PC-9 (cell line): ENCODE results near the gene CXXC5. TPM values are rescaled to one million over a fixed set of nuclear protein-coding genes. Genes with fewer than 3 reads are reported as not detected.

ENCODE experiments used
- BruUV-seq: library from RNA; stranded (reverse); fragments of 400-500 nt; replicated peaks from 2 replicates; lab custom pipeline; 2021; lab: Mats Ljungman, UMichigan
- CTCF ChIA-PET: fragments of 300-600 bp; sonication (Branson Sonifier 250); formaldehyde crosslinking; loops from one replicate; lab custom pipeline; 2022; ENCODE audit warnings: antibody characterized with exemption; lab: Charles Lee
- POLR2A ChIA-PET: fragments of 300-600 bp; sonication (Branson Sonifier 250); formaldehyde crosslinking; loops from one replicate; lab custom pipeline; 2022; ENCODE audit warnings: antibody characterized with exemption; ENCODE audit not compliant: unreplicated experiment; lab: Charles Lee
- DNase-seq, 2 experiments: peaks; one replicate each; pipeline versions ENCODE4 v3.0.0 to v3.0.0-alpha.2; 2015 to 2022; ENCODE audit warnings: mixed read lengths in 1 of 2
- H2AFZ ChIP-seq: fragments of 200-600 bp; sonication (generic); 2 replicates; pipeline ENCODE4 v1.8.1; 2017; ENCODE audit warnings: antibody characterized with exemption
- H3F3A ChIP-seq: fragments of 200-600 bp; sonication (generic); 2 replicates; pipeline ENCODE4 v1.8.1; 2017; ENCODE audit warnings: antibody characterized with exemption, mild to moderate bottlenecking, low read depth; ENCODE audit not compliant: insufficient read depth
- H3K27ac ChIP-seq: fragments of 200-600 bp; sonication (generic); 2 replicates; pipeline ENCODE4 v1.6.1; 2016; ENCODE audit warnings: mixed run types
- H3K27me3 ChIP-seq: fragments of 200-600 bp; sonication (generic); 2 replicates; pipeline ENCODE4 v1.6.1; 2016; ENCODE audit warnings: low read depth, mixed run types; ENCODE audit not compliant: insufficient read depth
- H3K36me3 ChIP-seq: fragments of 200-600 bp; sonication (generic); 2 replicates; pipeline ENCODE4 v1.6.1; 2016; ENCODE audit warnings: low read depth, mixed run types
- H3K4me1 ChIP-seq: fragments of 200-600 bp; sonication (generic); replicated peaks from 2 replicates; pipeline ENCODE4 v1.6.1; 2016; ENCODE audit warnings: mixed run types; ENCODE audit not compliant: insufficient read depth
- H3K4me2 ChIP-seq: fragments of 200-600 bp; sonication (generic); 2 replicates; pipeline ENCODE4 v1.6.1; 2017; ENCODE audit warnings: mixed run types
- H3K4me3 ChIP-seq: fragments of 200-600 bp; sonication (generic); 2 replicates; pipeline ENCODE4 v1.6.1; 2016; ENCODE audit warnings: mixed run types
- H3K79me2 ChIP-seq: fragments of 200-600 bp; sonication (generic); 2 replicates; pipeline ENCODE4 v1.6.1; 2017; ENCODE audit warnings: low read depth, mixed run types
- H3K9me2 ChIP-seq: fragments of 200-600 bp; sonication (generic); 2 replicates; pipeline ENCODE4 v1.8.1; 2017; ENCODE audit warnings: mild to moderate bottlenecking; ENCODE audit not compliant: insufficient read depth
- H3K9me3 ChIP-seq: fragments of 200-600 bp; sonication (generic); 2 replicates; pipeline ENCODE4 v1.8.1; 2016; ENCODE audit warnings: low read depth; ENCODE audit not compliant: insufficient read depth
- H4K20me1 ChIP-seq: fragments of 200-600 bp; sonication (generic); 2 replicates; pipeline ENCODE4 v1.8.1; 2017; ENCODE audit not compliant: insufficient read depth
- CTCF ChIP-seq: fragments of 200-600 bp; sonication (generic); conservative IDR thresholded peaks from 2 replicates; pipeline ENCODE4 v1.6.1; 2017; ENCODE audit warnings: mixed run types, antibody characterized with exemption, mild to moderate bottlenecking, moderate library complexity
- EZH2 ChIP-seq: fragments of 200-600 bp; sonication (generic); IDR thresholded peaks from 2 replicates; pipeline ENCODE4 v1.8.0; 2017; ENCODE audit warnings: antibody characterized with exemption, low read depth
- intact Hi-C: fragments of 100-400 bp; cut with micrococcal nuclease; formaldehyde crosslinking; loops from one replicate; pipeline ENCODE4 v1.10.0; 2022; ENCODE audit not compliant: unreplicated experiment
- total RNA-seq: library from RNA; stranded (reverse); gene quantifications from 2 replicates; pipeline ENCODE4 v1.2.3, GENCODE V29; 2021

The CXXC5 gene
- total RNA-seq, 1 experiment from 2014 or later = 59.9 TPM

- peak; percentile 64 to 65 for DNase-seq
- CTCF ChIA-PET = no interaction called here
- no peaks in the 10 kb centered on the region for H3K36me3 ChIP-seq
These were observed 8.3 kb upstream of the CXXC5 start for GRCh38 chr5:139639619-139640380.

GRCh38 chr5:139640421-139641115 lies 7.6 kb upstream of the CXXC5 start:
- Histone ChIP-seq H3K4me1 (peaks cover 97% of the 10 kb centered on the region), H3F3A (peaks cover 60% of the 10 kb centered on the region), H3K4me3 (no peak overlapping the region), H3K9me3 (no peaks in the 10 kb centered on the region), H2AFZ (no peak overlapping the region), H3K27me3 (no peaks in the 10 kb centered on the region), H3K36me3 (no peaks in the 10 kb centered on the region), H4K20me1 (no peaks in the 10 kb centered on the region), H3K9me2 (no peaks in the 10 kb centered on the region), H3K79me2 (peaks cover under 1% of the 10 kb centered on the region; the same call in 1 of the 2 replicates), H3K4me2 (peak overlapping the region; percentile 77; the same call in 1 of the 2 replicates), H3K27ac (no peak overlapping the region)
- intact Hi-C loops = loop anchor here (1.0 kb wide), 1 partner anchor 143 kb away; no protein-coding TSS in a partner anchor
- no peak for TF ChIP-seq CTCF
- TF ChIP-seq EZH2 = no peak
- ChIA-PET CTCF (interaction anchor here (0.6 kb wide), 1 partner anchor 70 kb away, joined by 3 read pairs; no protein-coding TSS in a partner anchor), POLR2A (no interaction called here)
- no peak for DNase-seq
- BruUV-seq = no TSS peak

More at GRCh38 chr5:139639619-139640380, 8.3 kb upstream of the CXXC5 start:
- no peaks in the 10 kb centered on the region for H3K9me3 ChIP-seq
- POLR2A ChIA-PET = no interaction called here
- TF ChIP-seq CTCF = no peak
- no peak for TF ChIP-seq EZH2
- peaks cover 3% of the 10 kb centered on the region; the same call in 1 of the 2 replicates for H3K79me2 ChIP-seq
- H3K4me3 ChIP-seq = no peak overlapping the region
- peaks cover 93% of the 10 kb centered on the region for H3K4me1 ChIP-seq
- peaks cover 66% of the 10 kb centered on the region for H3F3A ChIP-seq
- H3K27me3 ChIP-seq = no peaks in the 10 kb centered on the region
- peak overlapping the region; percentile 77 for H3K4me2 ChIP-seq
- H3K9me2 ChIP-seq = no peaks in the 10 kb centered on the region
- no peaks in the 10 kb centered on the region for H4K20me1 ChIP-seq
- intact Hi-C loops = no loop called here
- no peak overlapping the region for H3K27ac ChIP-seq
- H2AFZ ChIP-seq = no peak overlapping the region
- BruUV-seq = no TSS peak
